COLO829 (cell line): Measurements from ENCODE around the gene ZFP36L1.
A peak's percentile ranks its signal among the peaks of the same experiment; 100 is the strongest.

Experiments
- DNase-seq: peaks from one replicate; pipeline ENCODE4 v3.0.0; 2012; ENCODE audit warnings: low spot score

The ZFP36L1 gene

DNA sequence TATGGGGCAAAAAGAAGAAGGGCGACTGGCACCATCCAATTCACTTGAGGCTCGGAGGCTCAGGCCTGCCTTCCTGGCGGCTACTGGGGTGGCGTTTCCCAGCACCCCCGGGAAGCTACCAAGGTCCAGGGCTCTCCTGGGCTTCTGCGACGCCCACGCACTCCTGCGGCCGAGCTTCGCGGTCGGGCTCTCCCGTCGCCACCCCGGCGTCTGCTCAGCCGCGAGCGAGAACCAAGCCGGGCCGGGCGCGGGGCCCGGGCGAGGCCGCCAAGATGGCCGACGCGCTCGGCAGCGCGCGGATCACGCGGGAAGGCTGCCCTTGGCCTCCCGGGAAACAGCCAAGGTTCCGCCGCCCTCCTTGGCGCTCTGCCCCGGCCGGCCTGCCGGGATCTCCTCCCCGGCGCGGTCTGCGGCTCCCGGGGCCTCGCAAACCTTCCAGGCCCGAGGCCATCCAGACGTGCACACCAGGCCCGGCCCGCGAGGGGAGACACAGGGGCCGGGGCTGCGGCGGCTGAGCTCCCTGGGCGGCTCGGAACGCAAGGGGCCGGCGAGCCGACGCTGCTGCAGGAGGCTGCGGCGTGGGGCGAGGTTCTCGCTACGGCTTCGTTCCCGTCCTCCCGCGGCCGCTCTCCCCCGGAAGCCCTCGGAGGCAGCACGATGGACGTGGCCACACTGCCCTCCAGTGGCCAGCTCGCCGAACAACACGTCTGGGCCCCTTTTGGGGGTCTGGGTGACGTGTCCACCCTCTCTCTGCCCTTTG lies 23.5 kb upstream of the ZFP36L1 start:
- DNase-seq: peak; percentile 83

DNA sequence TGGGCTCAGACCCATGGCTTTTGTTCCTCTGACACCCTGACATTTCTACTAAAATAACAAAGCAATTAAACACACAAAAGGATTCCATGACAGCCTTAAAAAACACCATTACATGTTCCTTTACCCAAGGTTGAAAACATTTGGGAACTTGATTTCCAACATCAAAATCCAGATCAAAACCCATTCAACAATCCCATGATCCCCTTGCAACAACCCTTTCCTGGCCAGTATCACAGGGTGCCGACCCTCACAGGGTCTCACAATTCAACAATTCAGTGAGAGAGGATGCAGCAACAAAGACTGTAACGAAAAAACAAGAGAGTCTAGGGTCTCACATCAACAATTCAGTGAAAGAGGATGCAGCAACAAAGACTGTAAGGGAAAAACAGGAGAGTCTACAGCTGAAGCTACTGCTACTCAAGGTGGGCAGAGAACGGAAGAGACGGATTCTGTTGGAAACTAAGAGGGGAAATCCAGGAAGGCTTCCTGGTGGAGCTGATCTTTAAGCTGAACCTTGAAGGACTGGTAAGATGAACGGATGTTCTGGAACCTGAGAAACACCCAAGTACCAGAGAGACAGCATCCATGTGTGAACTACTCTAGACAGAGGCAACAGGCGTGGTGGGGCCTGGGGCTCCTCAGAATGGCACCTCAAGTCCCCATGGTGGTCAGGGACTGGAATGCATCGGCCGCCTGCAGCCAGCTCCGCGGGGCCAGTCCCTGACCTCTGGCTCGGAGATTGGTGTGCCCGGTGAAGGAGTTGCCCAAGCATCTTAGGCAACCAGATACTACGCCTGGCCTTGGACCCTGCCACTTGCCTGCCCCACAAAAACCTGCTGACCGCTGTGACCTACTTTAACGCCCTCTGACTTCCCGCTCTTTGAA lies 22.7 kb upstream of the ZFP36L1 start:
- no peak for DNase-seq

DNA sequence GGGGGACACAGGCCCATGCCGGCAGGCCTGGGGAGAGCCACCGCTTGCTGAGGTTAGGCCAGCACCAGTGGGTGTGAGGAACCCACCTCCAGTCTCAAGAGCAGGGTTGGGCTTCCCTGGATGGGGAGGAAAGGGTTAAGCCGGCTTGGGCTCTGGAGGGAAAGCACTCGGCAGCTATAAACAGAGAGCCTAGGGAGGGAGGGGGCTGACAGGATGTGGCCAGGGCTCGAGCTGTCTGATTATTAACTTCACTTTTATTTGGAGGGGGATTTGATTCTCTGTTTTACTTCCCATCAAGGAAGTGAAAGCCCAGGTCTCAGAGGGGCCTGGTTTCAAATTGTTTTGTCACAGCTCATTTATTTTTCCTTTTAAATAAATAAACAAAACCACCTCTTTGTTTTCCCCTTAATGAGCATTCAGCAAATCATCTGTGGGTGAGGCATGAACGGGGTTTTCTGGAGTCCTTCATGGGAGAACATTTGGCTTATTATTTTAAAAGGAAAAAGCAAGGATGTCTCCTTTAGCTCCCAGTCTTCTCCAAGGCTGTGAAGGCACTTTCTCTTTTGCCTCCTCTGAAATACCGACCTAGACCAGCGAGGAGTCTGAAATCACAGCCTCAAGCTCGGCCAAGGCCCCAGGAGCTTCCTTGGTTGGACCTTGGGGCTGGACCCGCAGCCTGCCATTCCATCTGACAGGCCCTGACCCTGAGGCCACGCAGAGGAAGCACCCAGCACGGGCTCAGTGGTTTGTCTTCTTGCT lies 21.9 kb upstream of the ZFP36L1 start:
- no peak for DNase-seq

GRCh38 chr14:68814238-68814538 lies 21.3 kb upstream of the ZFP36L1 start:
- DNase-seq: no peak

DNA sequence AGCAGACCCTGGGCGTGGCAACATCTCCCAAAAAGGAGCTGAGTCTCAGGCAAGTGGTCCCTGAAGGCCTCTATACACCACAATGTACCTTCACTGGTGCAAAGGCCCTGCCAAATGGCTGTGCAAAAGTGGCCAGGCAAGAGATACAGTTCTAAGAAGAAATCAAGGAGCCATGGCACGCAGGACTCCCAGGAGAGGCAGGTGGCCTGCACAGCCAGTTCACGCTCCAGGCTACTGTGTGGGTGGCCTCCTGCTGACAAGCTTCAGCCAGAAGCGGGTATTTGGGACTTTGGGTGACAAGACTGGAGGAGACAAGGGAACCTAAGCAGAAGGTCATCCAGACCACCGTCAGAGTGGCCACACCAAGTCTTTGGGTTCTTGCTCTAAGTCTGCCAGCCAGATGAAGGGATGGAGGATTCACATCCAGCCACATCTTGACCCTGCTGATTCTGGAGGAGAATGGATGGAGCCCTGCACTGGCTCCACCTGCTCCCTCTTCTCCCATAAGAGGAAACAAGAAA lies 20.5 kb upstream of the ZFP36L1 start:
- no peak for DNase-seq

DNA sequence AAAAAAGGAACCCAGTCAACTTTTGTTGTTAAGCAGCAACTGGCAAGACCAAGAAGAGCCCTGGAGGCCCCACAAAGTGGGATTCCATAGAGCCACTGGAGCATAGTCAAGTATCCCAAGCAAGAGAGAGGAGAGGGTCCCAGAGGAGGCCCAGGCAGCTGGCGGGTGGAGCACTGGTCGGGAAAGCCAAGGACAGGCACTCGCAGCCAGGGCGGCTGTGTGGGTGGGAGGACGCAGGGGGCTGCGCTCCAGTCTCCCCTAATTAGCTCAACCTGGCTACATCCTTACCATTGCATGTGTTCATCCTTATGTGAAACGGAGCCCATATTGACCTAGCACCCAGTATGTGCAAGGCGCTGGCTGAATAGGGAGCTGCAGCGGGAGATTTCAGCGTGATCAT lies 18.3 kb upstream of the ZFP36L1 start:
- DNase-seq: no peak

DNA sequence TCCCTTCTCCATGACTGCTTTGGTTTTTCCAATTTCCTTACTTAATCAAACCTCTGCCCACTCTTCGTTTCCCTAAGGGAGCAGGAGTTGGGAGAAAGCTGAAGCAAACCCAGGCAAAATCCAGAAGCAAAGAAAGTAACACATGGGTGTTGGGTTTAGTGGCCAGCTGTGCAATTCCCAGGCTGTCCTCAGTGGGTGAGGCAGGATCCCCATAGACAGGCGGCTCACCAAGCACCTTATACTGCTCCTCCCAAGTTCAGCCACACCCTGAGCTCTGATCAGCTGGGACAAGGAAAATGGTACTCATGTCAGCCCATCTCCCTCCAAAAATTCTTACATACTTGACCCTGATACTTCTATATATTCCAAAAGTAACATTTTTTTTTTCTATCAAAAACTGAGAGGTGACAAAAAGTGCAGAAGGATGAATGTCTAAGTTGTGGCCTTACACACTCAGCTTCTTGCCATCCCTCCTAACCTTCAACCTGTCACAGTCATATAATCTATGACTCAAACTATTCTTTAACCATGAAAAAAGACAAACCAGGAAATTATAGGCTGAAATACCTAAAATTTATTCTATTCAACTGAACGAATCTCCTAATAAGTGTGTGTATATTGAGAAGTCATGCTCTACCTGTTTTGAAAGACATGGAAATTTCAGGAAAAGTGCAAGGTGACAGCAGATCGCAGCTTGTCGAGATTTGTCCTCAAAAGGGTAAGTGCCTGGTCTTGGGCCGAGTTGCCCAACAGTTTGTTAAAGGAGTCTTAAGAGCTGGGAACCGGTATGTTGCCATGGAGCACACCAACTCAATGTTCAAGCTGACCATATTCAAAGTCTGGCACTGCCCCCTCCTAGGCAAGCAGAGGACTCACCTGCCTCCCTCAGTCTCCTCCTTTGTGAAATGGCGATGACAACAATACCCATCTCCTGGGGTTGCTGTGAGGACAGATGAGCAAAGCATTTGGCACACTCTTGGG lies 17.6 kb upstream of the ZFP36L1 start:
- DNase-seq: no peak

GRCh38 chr14:68809524-68809923 lies 16.7 kb upstream of the ZFP36L1 start:
- no peak for DNase-seq

DNA sequence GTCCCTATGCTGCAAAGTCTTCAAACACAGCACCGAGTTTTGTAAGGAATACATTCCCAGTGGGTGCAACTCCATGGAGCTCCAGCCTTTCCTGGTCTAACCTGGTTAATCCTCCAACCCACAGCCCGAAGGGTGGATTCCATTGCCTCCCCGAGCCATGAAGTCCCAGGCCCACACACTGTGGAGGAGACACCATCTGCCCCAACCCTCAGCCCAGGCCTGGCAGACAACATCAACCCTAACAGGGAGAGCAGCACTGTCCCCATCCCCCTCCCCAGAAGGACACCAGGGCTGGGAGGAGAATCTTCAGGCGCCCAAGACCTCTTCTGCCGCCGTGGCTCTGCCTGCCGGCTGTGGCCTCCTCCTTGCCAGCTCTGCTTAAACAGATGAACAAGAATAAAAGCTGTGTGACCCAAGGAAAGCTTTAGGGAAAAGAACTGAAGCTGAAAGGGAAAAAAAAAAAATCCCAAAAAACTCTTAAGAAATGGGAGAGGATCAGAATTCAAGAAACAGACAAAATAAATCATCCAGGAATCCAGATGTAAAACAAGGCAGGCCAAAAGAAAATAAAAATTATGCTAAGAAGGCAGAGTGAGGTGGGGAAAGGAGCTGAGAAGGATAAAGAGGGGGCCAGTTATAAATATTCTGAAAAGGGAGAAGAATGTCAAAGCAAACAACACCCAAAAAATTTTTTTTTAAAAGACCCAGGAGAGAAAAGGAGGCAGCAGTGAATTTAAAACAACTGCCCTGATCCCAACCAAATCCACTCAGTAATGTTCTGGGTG lies 16.0 kb upstream of the ZFP36L1 start:
- no peak for DNase-seq

DNA sequence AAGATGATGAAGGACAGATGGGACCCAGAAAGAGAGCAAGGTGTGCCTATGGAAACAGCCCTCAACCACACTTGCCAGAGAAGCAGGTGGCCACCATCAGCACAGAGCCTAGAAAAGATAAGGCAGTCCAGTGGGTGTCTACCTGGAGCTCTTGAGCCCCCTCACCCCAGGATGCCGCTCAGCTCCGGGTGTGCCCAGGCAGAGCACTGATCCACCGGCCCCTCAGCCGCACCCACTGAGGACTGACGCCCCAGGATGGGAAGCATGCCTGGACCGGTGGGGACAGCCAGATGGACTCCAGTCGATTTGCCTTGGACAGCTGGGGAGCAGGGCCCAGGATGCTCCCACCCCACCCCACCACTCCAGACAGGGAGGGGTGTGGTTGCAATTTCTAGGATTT lies 15.1 kb upstream of the ZFP36L1 start:
- no peak for DNase-seq

DNA sequence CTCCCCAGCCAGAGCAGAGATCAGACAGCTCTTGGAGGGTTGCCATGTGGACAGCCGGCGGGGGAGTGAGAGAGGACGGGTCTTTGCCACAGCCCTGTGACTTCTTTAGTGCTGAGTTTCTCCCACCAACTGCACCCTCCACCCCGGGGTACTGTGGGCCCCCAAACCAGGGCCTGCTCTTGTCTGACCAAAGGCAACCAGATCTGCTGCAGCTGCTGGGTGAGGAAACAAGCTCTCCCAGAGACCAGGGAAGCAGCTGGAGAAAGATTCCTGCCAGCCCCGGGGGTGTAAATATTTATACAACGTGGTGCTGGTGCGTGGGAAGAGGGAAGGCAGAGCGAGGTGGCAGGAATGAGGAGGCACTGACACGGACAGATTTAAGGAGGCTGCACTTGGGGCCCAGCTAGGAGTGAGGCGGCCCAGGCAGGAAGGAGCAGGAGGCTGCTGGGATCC lies 14.3 kb upstream of the ZFP36L1 start:
- DNase-seq: no peak

DNA sequence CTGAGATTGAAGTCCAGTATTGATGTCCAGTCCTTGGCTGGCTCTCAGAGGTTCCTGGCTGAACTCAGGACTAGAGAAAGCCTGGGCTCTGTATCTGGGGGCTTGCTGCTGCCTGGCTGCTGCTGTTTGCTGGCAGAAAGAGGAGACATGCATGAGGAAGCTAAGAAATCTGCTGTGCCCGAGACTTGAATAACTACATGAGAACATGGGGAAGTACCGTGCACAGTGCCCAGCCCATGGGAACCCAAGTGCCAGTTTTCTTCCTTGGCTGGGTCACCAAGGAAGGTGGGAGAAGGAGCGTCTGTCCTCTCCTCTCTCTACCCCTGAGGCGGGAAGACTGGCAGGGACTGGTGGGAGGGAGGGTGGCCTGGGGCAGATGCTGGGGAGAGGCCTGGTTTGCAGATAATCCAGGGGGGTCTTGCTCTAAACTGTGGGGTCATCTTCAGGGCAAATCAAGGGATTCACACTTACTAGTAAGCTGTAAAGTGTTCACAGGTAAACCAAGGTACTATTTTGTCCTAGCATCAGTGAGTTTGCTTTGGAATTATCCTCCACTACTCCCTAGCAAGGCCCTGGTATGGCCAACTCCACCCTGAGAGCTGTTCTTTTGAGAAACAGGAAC lies 13.8 kb upstream of the ZFP36L1 start:
- DNase-seq: no peak

- no peak for DNase-seq
These were observed 12.5 kb upstream of the ZFP36L1 start for GRCh38 chr14:68805414-68805813.

GRCh38 chr14:68801631-68802030 lies 8.8 kb upstream of the ZFP36L1 start:
- DNase-seq: no peak

GRCh38 chr14:68800953-68801352 lies 8.1 kb upstream of the ZFP36L1 start:
- no peak for DNase-seq

- no peak for DNase-seq
These were observed 7.5 kb upstream of the ZFP36L1 start for GRCh38 chr14:68800390-68800789.

DNA sequence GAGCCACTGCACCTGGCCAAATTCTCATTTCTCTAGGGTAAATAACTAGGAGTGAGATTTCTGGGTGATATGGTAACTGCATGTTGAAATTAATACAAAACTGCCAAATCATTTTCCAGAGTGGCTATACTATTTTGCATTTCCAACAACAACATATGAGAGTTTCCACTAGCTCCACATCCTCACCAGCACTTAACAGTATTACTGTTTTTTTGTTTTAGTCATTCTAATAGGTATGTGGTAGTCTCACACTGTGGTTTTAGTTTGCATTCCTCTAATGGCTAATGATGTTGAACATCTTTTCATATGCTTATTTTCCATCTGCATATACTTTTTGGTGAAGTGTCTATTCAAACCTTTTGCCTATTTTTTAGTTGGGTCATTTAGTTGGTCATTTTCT lies 5.8 kb upstream of the ZFP36L1 start:
- DNase-seq: no peak

GRCh38 chr14:68797121-68797670 lies 4.3 kb upstream of the ZFP36L1 start:
- DNase-seq: no peak

GRCh38 chr14:68796418-68797101 lies 3.7 kb upstream of the ZFP36L1 start:
- no peak for DNase-seq
